ENCODE results near the gene YPEL2. TPM values are rescaled to one million over a fixed set of nuclear protein-coding genes. Genes with fewer than 3 reads are reported as not detected.

YPEL2 gene
- total RNA-seq, 2 donors from 2014 or later, result 12.8 to 40.3 TPM

GRCh38 chr17:59327981-59328290, 3.5 kb upstream of the YPEL2 start:
- no peak for TF ChIP-seq POLR2A (IDR thresholded peaks at IDR 0.05)
- TF ChIP-seq, protein P1, sequence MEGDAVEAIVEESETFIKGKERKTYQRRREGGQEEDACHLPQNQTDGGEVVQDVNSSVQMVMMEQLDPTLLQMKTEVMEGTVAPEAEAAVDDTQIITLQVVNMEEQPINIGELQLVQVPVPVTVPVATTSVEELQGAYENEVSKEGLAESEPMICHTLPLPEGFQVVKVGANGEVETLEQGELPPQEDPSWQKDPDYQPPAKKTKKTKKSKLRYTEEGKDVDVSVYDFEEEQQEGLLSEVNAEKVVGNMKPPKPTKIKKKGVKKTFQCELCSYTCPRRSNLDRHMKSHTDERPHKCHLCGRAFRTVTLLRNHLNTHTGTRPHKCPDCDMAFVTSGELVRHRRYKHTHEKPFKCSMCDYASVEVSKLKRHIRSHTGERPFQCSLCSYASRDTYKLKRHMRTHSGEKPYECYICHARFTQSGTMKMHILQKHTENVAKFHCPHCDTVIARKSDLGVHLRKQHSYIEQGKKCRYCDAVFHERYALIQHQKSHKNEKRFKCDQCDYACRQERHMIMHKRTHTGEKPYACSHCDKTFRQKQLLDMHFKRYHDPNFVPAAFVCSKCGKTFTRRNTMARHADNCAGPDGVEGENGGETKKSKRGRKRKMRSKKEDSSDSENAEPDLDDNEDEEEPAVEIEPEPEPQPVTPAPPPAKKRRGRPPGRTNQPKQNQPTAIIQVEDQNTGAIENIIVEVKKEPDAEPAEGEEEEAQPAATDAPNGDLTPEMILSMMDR (IDR thresholded peaks at IDR 0.05), result no peak
- TF ChIP-seq POLR2AphosphoS5 (IDR thresholded peaks at IDR 0.05), result no peak
- H3K27me3 ChIP-seq (replicated peaks; ENCODE audit: insufficient read depth), result no peaks in the 10 kb centered on the region
- no peak for DNase-seq (ENCODE audit: low spot score)
- H3K4me1 ChIP-seq (replicated peaks), result peaks cover 5% of the 10 kb centered on the region
- H3K9me3 ChIP-seq, result no peaks in the 10 kb centered on the region
- no peak overlapping the region for H3K27ac ChIP-seq
- intact Hi-C loops (cut with DNase I), result no loop called here
- no peaks in the 10 kb centered on the region for H3K36me3 ChIP-seq
- no peak overlapping the region for H3K4me3 ChIP-seq

- Histone ChIP-seq H3K4me3 (no peak overlapping the region), H3K9me3 (no peaks in the 10 kb centered on the region), H3K27ac (no peak overlapping the region), H3K4me1 (replicated peaks) (peaks cover 5% of the 10 kb centered on the region), H3K36me3 (no peaks in the 10 kb centered on the region), H3K27me3 (replicated peaks; ENCODE audit: insufficient read depth) (no peaks in the 10 kb centered on the region)
- TF ChIP-seq, protein P1 (IDR thresholded peaks at IDR 0.05), result no peak
- TF ChIP-seq POLR2AphosphoS5 (IDR thresholded peaks at IDR 0.05) (no peak), POLR2A (IDR thresholded peaks at IDR 0.05) (no peak)
- 95% methylated on average over 2 of the region's 2 CpGs for WGBS
- DNase-seq (ENCODE audit: low spot score), result no peak
- intact Hi-C loops (cut with DNase I), result no loop called here
These were observed 2.9 kb upstream of the YPEL2 start for GRCh38 chr17:59328601-59329000.

DNA sequence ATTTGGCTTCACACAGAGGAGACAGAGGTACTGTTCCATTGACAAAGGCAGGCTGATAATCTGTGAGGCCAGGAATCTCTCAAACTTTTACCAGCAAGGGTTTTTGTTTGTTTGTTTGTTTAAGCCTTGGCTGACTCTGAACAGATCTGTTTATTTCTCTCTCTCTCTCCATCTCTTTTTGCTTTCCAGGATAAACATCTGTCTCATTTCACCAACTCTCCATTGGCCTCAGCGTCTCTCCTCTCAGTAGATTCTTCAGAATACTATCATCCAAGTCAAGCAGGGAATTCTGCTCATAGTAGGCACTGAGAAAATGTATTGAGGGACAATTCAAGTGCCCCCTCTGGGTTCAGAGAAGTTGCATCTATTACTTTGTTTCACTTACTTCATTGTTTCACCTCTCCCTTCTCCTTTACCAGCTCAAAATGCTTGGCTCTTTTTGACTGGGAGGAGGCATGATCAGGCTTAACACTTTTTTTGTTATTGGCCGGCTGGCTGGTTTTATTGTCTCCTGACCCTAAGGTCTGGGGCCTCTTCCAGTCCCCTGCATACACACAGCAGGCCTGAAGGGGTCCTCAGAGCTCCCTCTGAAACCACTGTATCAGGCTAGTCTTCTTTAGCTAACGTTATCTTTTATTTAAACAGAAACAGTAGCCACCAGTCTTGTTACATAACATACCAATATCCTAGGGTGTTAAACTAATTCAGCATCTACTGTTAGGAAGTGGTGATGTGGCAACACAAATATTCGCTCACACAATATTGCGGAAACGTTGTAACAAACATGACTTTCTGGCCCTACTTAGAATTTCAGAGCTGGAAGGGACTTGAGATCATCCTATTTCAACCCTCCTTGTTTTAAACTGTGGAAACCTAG, 2.0 kb upstream of the YPEL2 start:
- Histone ChIP-seq H3K4me1 (replicated peaks) (peaks cover 8% of the 10 kb centered on the region), H3K27me3 (replicated peaks; ENCODE audit: insufficient read depth) (no peaks in the 10 kb centered on the region), H3K36me3 (no peaks in the 10 kb centered on the region), H3K4me3 (no peak overlapping the region), H3K27ac (peak overlapping the region; percentile 88 to 91), H3K9me3 (no peaks in the 10 kb centered on the region)
- intact Hi-C loops (cut with DNase I), result loop anchor here (1.0 to 5.0 kb wide), 4 partner anchors 38 to 812 kb away; no protein-coding TSS in a partner anchor
- peak; percentile 40 for DNase-seq (ENCODE audit: low spot score)
- TF ChIP-seq, protein P1 (IDR thresholded peaks at IDR 0.05), result peak in 3 of 4 experiments; percentile 48 to 69 (median 63)
- TF ChIP-seq POLR2AphosphoS5 (IDR thresholded peaks at IDR 0.05) (peak; percentile 60), POLR2A (IDR thresholded peaks at IDR 0.05) (no peak)
- 14% methylated on average over 6 of the region's 6 CpGs for WGBS

DNA sequence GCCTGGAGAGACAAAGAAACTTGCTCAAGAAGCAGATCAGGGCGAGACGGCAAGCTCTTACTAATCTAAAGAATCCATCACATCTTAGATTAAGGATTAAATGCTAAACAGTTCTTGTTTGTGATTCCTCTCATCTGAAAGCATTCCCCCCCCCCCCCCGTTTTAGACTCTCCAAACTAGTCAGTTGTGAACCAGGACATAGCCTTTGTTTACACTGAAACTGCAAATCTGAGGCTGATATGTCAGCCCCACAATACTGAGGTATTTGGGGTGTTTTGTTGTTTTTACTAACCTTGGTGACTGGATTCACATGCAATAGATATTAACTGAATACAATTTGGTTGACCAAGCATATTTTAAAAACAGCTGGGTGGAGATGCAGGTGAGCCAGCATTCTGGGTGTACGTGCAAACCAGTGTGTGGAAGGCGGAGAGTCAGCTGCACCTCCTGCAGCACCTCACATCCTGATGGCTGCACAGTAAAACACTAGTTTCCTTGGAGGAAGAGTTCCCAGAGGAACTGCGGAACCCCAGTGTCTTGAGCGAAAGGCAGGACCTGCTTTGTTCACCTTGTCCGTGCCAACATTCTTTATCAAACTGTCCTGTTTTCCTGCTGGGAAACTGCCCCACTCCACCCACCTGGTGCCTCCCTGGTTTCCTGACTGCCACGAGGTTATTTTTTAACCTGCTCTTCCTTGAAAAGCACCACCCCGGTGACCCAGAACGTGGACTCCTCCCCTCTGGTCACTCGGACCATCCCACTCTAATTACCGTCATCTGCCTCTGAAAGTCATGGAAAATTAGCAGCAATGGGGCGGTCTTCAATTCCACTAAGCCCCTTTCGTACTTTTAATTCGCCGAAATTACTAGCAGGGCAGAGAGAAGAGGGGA, 1.2 kb upstream of the YPEL2 start:
- intact Hi-C loops (cut with DNase I), result loop anchor here (5.0 kb wide), 3 partner anchors 37 to 813 kb away; no protein-coding TSS in a partner anchor
- DNase-seq (ENCODE audit: low spot score), result peak; percentile 11
- H3K4me1 ChIP-seq (replicated peaks), result peaks cover 8% of the 10 kb centered on the region
- peak overlapping the region; percentile 95 to 98 for H3K4me3 ChIP-seq
- no peaks in the 10 kb centered on the region for H3K9me3 ChIP-seq
- H3K27ac ChIP-seq, result peak overlapping the region; percentile 88 to 91
- WGBS, result 14% methylated on average over 16 of the region's 17 CpGs
- TF ChIP-seq POLR2A (IDR thresholded peaks at IDR 0.05) (no peak), POLR2AphosphoS5 (IDR thresholded peaks at IDR 0.05) (peak; percentile 29)
- no peaks in the 10 kb centered on the region for H3K27me3 ChIP-seq (replicated peaks; ENCODE audit: insufficient read depth)
- no peaks in the 10 kb centered on the region for H3K36me3 ChIP-seq

Measured in prostate gland (tissue), 2 donors.